ENCODE measurements around the gene PREX1.

PREX1 gene

DNA sequence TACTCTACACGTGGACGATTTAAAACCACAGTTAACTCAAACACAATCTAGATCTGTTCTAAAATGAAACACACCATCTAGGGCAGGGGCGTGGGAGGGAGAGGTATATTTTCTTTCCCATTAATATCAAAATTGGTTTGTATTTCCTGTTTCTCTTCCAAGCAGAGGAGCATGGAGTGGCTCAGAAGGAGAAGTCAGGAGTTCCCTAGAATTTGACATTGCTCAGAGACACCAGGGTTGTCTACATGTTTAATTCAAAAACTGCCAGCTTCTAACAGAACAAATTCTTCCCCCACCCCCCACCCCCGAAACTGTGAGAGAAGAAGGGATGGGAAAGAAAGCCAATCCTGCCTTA lies 2.3 kb downstream of the PREX1 start:
- no peak overlapping the region for H3K4me3 ChIP-seq (ENCODE audit: low read depth, low read length)
- no peak for DNase-seq (ENCODE audit: low read depth)

DNA sequence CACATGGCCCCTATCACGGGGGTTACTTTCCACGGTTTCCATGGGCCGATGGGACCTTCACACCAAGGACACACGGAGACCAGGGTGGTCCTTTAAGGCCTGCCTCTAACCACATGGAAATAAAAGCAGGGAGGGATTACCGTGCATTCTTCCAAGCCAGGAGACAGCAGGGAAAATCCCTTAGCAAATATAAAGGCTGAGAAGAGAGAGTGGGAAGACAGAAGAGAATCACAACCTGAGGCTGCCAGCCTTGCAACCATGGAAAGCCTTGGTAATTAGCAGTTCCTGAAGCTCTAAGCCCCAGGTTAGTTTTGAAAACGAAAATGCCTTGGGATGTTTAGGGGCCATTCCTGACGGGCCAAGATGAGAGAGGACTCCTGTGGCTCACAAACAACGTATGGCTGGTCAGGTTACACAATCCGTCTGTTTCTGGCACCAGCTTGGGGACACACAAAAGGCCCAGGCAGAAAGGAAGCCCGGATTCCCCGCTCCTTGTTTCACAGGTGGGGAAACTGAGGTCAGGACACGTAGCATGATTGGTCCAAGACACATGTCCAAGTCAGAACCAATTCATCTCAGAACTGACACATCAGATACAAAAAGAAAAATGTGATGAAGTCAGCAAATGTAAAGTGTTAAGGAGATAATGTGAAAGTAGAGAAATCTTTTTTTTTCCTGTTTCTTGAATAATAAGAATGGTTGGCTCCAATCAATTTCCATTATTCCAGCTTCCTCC lies 2.8 kb downstream of the PREX1 start:
- no peak overlapping the region for H3K4me3 ChIP-seq (ENCODE audit: low read depth, low read length)
- TF ChIP-seq, protein P1, sequence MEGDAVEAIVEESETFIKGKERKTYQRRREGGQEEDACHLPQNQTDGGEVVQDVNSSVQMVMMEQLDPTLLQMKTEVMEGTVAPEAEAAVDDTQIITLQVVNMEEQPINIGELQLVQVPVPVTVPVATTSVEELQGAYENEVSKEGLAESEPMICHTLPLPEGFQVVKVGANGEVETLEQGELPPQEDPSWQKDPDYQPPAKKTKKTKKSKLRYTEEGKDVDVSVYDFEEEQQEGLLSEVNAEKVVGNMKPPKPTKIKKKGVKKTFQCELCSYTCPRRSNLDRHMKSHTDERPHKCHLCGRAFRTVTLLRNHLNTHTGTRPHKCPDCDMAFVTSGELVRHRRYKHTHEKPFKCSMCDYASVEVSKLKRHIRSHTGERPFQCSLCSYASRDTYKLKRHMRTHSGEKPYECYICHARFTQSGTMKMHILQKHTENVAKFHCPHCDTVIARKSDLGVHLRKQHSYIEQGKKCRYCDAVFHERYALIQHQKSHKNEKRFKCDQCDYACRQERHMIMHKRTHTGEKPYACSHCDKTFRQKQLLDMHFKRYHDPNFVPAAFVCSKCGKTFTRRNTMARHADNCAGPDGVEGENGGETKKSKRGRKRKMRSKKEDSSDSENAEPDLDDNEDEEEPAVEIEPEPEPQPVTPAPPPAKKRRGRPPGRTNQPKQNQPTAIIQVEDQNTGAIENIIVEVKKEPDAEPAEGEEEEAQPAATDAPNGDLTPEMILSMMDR (IDR thresholded peaks at IDR 0.05; ENCODE audit: control insufficient read depth, extremely low read depth, insufficient read depth), result no peak
- DNase-seq (ENCODE audit: low read depth), result no peak

More for the DNA sequence above, 2.3 kb downstream of the PREX1 start:
- TF ChIP-seq, protein P1 (IDR thresholded peaks at IDR 0.05; ENCODE audit: control insufficient read depth, extremely low read depth, insufficient read depth), result no peak

DNA sequence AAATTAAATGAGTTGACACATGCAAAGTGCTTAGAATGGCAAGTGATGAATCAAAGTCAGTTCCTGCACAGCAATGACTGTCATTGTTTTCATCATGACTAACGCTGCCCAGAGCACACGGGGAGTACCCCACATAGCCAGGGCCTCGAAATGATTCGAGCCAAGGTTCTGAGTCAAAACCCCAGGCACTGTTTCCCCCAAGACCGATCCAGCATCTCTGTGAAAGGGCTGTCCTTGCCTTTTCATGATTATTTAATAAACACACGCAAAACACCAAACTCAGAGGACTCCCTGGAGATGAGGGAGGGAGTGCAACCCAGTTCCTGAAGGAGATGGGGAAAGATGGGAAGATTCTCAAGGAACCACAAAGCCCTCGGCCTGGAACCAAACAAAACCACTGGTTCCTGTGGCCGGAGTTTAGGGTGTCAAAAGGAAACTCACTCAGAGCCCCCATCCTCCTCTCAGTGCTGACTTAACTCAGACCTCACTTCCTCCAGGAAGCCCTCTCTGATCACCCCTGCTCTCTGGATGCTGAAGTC lies 3.8 kb downstream of the PREX1 start:
- DNase-seq (ENCODE audit: low read depth), result no peak
- TF ChIP-seq, protein P1 (IDR thresholded peaks at IDR 0.05; ENCODE audit: control insufficient read depth, extremely low read depth, insufficient read depth), result no peak
- H3K4me3 ChIP-seq (ENCODE audit: low read depth, low read length), result no peak overlapping the region

DNA sequence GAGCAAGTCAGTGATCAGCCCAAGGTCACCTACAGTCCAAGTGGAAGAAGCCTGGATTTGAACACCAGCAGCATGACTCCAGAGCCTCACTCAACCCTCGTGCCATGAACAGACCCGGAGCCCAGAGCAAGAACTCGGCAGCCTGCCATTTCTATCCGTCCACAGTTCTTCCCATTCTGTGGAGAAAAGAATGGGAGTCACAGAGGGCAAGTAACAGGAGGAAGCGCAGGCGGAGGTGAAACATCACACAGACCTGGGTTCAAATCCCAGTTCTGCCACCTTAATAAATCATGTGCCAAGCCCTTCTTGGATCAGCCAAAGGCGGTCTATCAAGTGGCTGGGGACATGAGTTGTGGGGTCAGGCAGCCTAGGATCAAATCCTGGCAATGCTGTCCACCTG lies 4.3 kb downstream of the PREX1 start:
- DNase-seq (ENCODE audit: low read depth), result no peak
- no peak overlapping the region for H3K4me3 ChIP-seq (ENCODE audit: low read depth, low read length)
- TF ChIP-seq, protein P1 (IDR thresholded peaks at IDR 0.05; ENCODE audit: control insufficient read depth, extremely low read depth, insufficient read depth), result no peak

DNA sequence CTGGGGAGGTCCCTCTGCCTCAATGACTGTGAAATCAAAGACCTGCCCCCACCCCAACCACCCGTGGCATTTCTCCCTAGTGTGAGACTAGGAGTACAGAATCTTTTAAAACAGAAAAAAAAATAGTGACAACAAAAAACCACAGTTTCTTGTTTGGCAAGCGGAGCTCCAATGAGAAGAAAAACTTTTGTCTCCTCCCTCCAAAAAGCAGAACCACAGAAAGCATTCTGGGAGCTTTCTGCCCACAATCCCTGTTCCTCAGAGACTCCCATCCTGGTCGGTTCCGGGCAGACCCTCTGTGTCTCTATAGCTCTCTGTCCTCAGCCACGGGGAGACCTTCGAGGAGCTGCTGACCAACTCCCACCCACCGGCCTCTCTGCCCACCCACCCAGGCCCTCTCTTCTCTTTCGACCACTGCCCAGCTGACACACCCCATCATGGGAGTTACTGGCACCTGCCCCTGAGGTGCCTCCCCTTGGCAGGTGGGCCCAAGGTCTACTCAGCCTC lies 4.9 kb downstream of the PREX1 start:
- H3K4me3 ChIP-seq (ENCODE audit: low read depth, low read length), result no peak overlapping the region
- no peak for DNase-seq (ENCODE audit: low read depth)
- TF ChIP-seq, protein P1 (IDR thresholded peaks at IDR 0.05; ENCODE audit: control insufficient read depth, extremely low read depth, insufficient read depth), result no peak

DNA sequence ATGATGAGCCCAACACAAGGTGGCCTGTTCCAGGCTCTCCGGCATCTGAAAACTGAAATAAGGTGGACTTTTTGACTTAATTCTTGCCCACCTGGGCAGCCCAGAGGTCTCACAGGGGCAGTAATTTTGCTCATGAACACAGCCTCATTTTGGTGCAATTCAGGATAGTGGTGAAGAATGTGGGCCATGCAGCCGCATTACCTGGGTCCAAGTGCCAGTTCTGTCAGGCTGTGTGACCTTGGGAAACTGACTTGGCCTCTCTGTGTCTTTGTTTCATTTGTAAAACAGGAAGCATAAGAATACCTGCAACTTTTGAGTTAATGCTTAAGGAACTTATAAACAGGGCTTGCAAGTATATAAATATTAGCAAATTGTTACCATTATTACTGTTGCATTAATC lies 5.6 kb downstream of the PREX1 start:
- TF ChIP-seq, protein P1 (IDR thresholded peaks at IDR 0.05; ENCODE audit: control insufficient read depth, extremely low read depth, insufficient read depth), result no peak
- no peak overlapping the region for H3K4me3 ChIP-seq (ENCODE audit: low read depth, low read length)
- DNase-seq (ENCODE audit: low read depth), result no peak

Data from LNCaP clone FGC (cell line).